Ectodermal cell (in vitro differentiated cells): Measurements from ENCODE around the gene ROBO1.

ENCODE experiments used
- H3K27ac ChIP-seq: 2 replicates; pipeline ENCODE4 v1.7.0; 2013; ENCODE audit warnings: mild to moderate bottlenecking, low read depth, low read length; ENCODE audit not compliant: insufficient read depth, poor library complexity, severe bottlenecking
- H3K27me3 ChIP-seq: 2 replicates; pipeline ENCODE4 v1.7.0; 2013; ENCODE audit warnings: mild to moderate bottlenecking, low read length; ENCODE audit not compliant: insufficient read depth, control insufficient read depth, poor library complexity, severe bottlenecking
- H3K36me3 ChIP-seq: one replicate; pipeline ENCODE4 v1.7.0; 2013; ENCODE audit warnings: low read length; ENCODE audit not compliant: control insufficient read depth, insufficient read depth
- H3K4me1 ChIP-seq: one replicate; pipeline ENCODE4 v1.7.0; 2013; ENCODE audit warnings: low read length; ENCODE audit not compliant: control insufficient read depth, insufficient read depth
- H3K4me3 ChIP-seq: 2 replicates; pipeline ENCODE4 v1.7.0; 2013; ENCODE audit warnings: low read depth, low read length, control low read depth; ENCODE audit not compliant: insufficient read depth
- H3K9me3 ChIP-seq: 2 replicates; pipeline ENCODE4 v1.7.0; 2013; ENCODE audit warnings: mild to moderate bottlenecking, low read length, moderate library complexity; ENCODE audit not compliant: control insufficient read depth
- WGBS, 2 experiments: methylation state at CpG; one replicate each; pipeline ENCODE4 v1.1.7; 2013; ENCODE audit warnings: missing lambda C conversion rate in 2 of 2; 5-methylcytosine and 5-hydroxymethylcytosine counted together

ROBO1 gene

GRCh38 chr3:78992400-78992799 is 775.4 kb downstream of the ROBO1 start:
- peaks cover 3% of the 10 kb centered on the region for H3K4me1 ChIP-seq
- H3K27me3 ChIP-seq: no peaks in the 10 kb centered on the region
- H3K27ac ChIP-seq: no peak overlapping the region
- no peaks in the 10 kb centered on the region for H3K36me3 ChIP-seq
- no peak overlapping the region for H3K4me3 ChIP-seq
- no peaks in the 10 kb centered on the region for H3K9me3 ChIP-seq

- WGBS, 2 experiments: 97 to 99% methylated on average over 2 of the region's 2 CpGs
- no peak overlapping the region for H3K27ac ChIP-seq
- no peaks in the 10 kb centered on the region for H3K27me3 ChIP-seq
Measured at GRCh38 chr3:78991656-78992055, 776.1 kb downstream of the ROBO1 start.

GRCh38 chr3:78990156-78990555 is 777.6 kb downstream of the ROBO1 start:
- Histone ChIP-seq H3K27me3 (no peaks in the 10 kb centered on the region), H3K4me1 (peaks cover 17% of the 10 kb centered on the region), H3K36me3 (no peaks in the 10 kb centered on the region), H3K27ac (no peak overlapping the region), H3K4me3 (no peak overlapping the region), H3K9me3 (no peaks in the 10 kb centered on the region)
- 100% methylated on average over 1 to 4 of the region's 4 CpGs for WGBS, 2 experiments

More at GRCh38 chr3:78991656-78992055, 776.1 kb downstream of the ROBO1 start:
- Histone ChIP-seq H3K4me1 (peaks cover 10% of the 10 kb centered on the region), H3K4me3 (no peak overlapping the region), H3K9me3 (no peaks in the 10 kb centered on the region), H3K36me3 (no peaks in the 10 kb centered on the region)

- Histone ChIP-seq H3K4me1 (peaks cover 17% of the 10 kb centered on the region), H3K4me3 (no peak overlapping the region), H3K27ac (no peak overlapping the region), H3K9me3 (no peaks in the 10 kb centered on the region), H3K36me3 (no peaks in the 10 kb centered on the region), H3K27me3 (no peaks in the 10 kb centered on the region)
Measured at GRCh38 chr3:78988324-78988723, 779.5 kb downstream of the ROBO1 start.

GRCh38 chr3:78986416-78987101 is 781.2 kb downstream of the ROBO1 start:
- Histone ChIP-seq H3K27ac (peak overlapping the region; percentile 68), H3K4me3 (no peak overlapping the region), H3K36me3 (no peaks in the 10 kb centered on the region), H3K27me3 (no peaks in the 10 kb centered on the region), H3K9me3 (no peaks in the 10 kb centered on the region), H3K4me1 (peaks cover 21% of the 10 kb centered on the region)
- 43 to 52% methylated on average over 3 to 4 of the region's 5 CpGs for WGBS, 2 experiments

GRCh38 chr3:78985981-78986380 is 781.8 kb downstream of the ROBO1 start:
- Histone ChIP-seq H3K4me1 (peaks cover 22% of the 10 kb centered on the region), H3K4me3 (no peak overlapping the region), H3K27ac (peak overlapping the region; percentile 61), H3K9me3 (no peaks in the 10 kb centered on the region), H3K27me3 (no peaks in the 10 kb centered on the region), H3K36me3 (no peaks in the 10 kb centered on the region)
- 90 to 100% methylated on average over 2 of the region's 2 CpGs for WGBS, 2 experiments

- WGBS, 2 experiments: 6 to 15% methylated on average over 4 of the region's 4 CpGs
Measured at GRCh38 chr3:78979028-78979427, 788.8 kb downstream of the ROBO1 start.

GRCh38 chr3:78978037-78978436 is 789.8 kb downstream of the ROBO1 start:
- no peaks in the 10 kb centered on the region for H3K9me3 ChIP-seq
- no peaks in the 10 kb centered on the region for H3K27me3 ChIP-seq
- no peaks in the 10 kb centered on the region for H3K36me3 ChIP-seq
- peaks cover 22% of the 10 kb centered on the region for H3K4me1 ChIP-seq
- no peak overlapping the region for H3K4me3 ChIP-seq
- no peak overlapping the region for H3K27ac ChIP-seq

More at GRCh38 chr3:78979028-78979427, 788.8 kb downstream of the ROBO1 start:
- no peaks in the 10 kb centered on the region for H3K36me3 ChIP-seq
- H3K4me1 ChIP-seq: peaks cover 22% of the 10 kb centered on the region
- peak overlapping the region; percentile 4 for H3K27ac ChIP-seq
- no peak overlapping the region for H3K4me3 ChIP-seq
- H3K9me3 ChIP-seq: no peaks in the 10 kb centered on the region
- H3K27me3 ChIP-seq: no peaks in the 10 kb centered on the region

- Histone ChIP-seq H3K27me3 (no peaks in the 10 kb centered on the region), H3K36me3 (no peaks in the 10 kb centered on the region), H3K27ac (no peak overlapping the region), H3K4me3 (no peak overlapping the region), H3K4me1 (peaks cover 22% of the 10 kb centered on the region), H3K9me3 (no peaks in the 10 kb centered on the region)
Measured at GRCh38 chr3:78977073-78977472, 790.7 kb downstream of the ROBO1 start.

GRCh38 chr3:78976200-78976599 is 791.6 kb downstream of the ROBO1 start:
- WGBS, 2 experiments: 78 to 88% methylated on average over 3 of the region's 3 CpGs

More at GRCh38 chr3:78976200-78976599, 791.6 kb downstream of the ROBO1 start:
- no peak overlapping the region for H3K4me3 ChIP-seq
- H3K36me3 ChIP-seq: no peaks in the 10 kb centered on the region
- no peak overlapping the region for H3K27ac ChIP-seq
- no peaks in the 10 kb centered on the region for H3K9me3 ChIP-seq
- H3K4me1 ChIP-seq: peaks cover 17% of the 10 kb centered on the region
- no peaks in the 10 kb centered on the region for H3K27me3 ChIP-seq
